Endothelial cell of umbilical vein (primary cell): ENCODE results near the gene HMGXB4. TPM values are rescaled to one million over a fixed set of nuclear protein-coding genes. Genes with fewer than 3 reads are reported as not detected.

Source experiments
- BruUV-seq: library from RNA; stranded (reverse); fragments of 400-500 nt; replicated peaks from 2 replicates; lab custom pipeline; 2021; lab: Mats Ljungman, UMichigan
- CTCF ChIA-PET: fragments of 300-600, 350-600 bp; sonication (Branson Sonifier 250); formaldehyde crosslinking; loops from one replicate; lab custom pipeline; 2021; ENCODE audit warnings: antibody characterized with exemption, inconsistent platforms; lab: Charles Lee
- POLR2A ChIA-PET: fragments of 300-600, 350-600 bp; sonication (Branson Sonifier 250); formaldehyde crosslinking; loops from one replicate; lab custom pipeline; 2021; ENCODE audit warnings: antibody characterized with exemption, inconsistent platforms; lab: Charles Lee
- DNase-seq: peaks from one replicate; pipeline ENCODE4 v3.0.0-alpha.2; 2011; ENCODE audit warnings: low read depth, low spot score
- FAIRE-seq: peaks from 2 replicates; lab custom pipeline; 2011; peaks lifted over from hg19 to GRCh38; lab: Jason Lieb, UNC
- H2AFZ ChIP-seq: 2 replicates; pipeline ENCODE4 v1.6.0; 2012; ENCODE audit warnings: low read depth, low read length, control low read depth, inconsistent platforms
- H3K27ac ChIP-seq: 2 replicates; pipeline ENCODE4 v1.5.1; 2011; ENCODE audit warnings: low read depth, mild to moderate bottlenecking, control low read depth, low read length, moderate library complexity; ENCODE audit not compliant: insufficient read depth
- H3K27me3 ChIP-seq, 2 experiments: 2 replicates each; pipeline versions ENCODE4 v1.6.0 to v1.6.1; 2011; ENCODE audit warnings: low read length in 2 of 2, mixed read lengths in 1 of 2; ENCODE audit not compliant: control insufficient read depth in 2 of 2, insufficient read depth in 2 of 2
- H3K36me3 ChIP-seq, 2 experiments: 2 replicates in 1 of 2; 3 replicates in 1 of 2; pipeline ENCODE4 v1.5.1; 2011; ENCODE audit warnings: low read length in 2 of 2, mild to moderate bottlenecking in 1 of 2, moderate library complexity in 1 of 2; ENCODE audit not compliant: control insufficient read depth in 2 of 2, insufficient read depth in 2 of 2; ENCODE audit errors: extremely low read depth in 1 of 2
- H3K4me1 ChIP-seq: 3 replicates; pipeline ENCODE4 v1.5.1; 2011; ENCODE audit warnings: mild to moderate bottlenecking, low read length; ENCODE audit not compliant: control insufficient read depth, insufficient read depth; ENCODE audit errors: extremely low read depth
- H3K4me2 ChIP-seq: 2 replicates; pipeline ENCODE4 v1.6.1; 2011; ENCODE audit warnings: low read length, control low read depth, mixed read lengths; ENCODE audit not compliant: insufficient read depth
- H3K4me3 ChIP-seq, 3 experiments: fragments of 200-600 bp in 1 of 3; sonication (generic), shearing (Covaris generic) in 1 of 3; replicated peaks in 1 of 3; 2 replicates each; pipeline ENCODE4 v1.5.1; 2011 to 2016; ENCODE audit warnings: control low read depth in 3 of 3, low read length in 3 of 3, mild to moderate bottlenecking in 2 of 3, inconsistent platforms in 1 of 3, low read depth in 1 of 3, moderate library complexity in 1 of 3; ENCODE audit not compliant: insufficient read depth in 1 of 3
- H3K79me2 ChIP-seq: 2 replicates; pipeline ENCODE4 v1.6.0; 2012; ENCODE audit warnings: low read length, inconsistent platforms; ENCODE audit not compliant: control insufficient read depth, insufficient read depth
- H3K9ac ChIP-seq: replicated peaks from 2 replicates; pipeline ENCODE3; 2011; ENCODE audit warnings: low read length, control low read depth; ENCODE audit not compliant: insufficient read depth; ENCODE audit errors: extremely low read depth
- H3K9me1 ChIP-seq: replicated peaks from 3 replicates; pipeline ENCODE4 v1.6.0; 2011; ENCODE audit warnings: mild to moderate bottlenecking, low read length; ENCODE audit not compliant: control insufficient read depth, insufficient read depth; ENCODE audit errors: extremely low read depth
- H3K9me3 ChIP-seq: replicated peaks from 2 replicates; pipeline ENCODE4 v1.5.1; 2012; ENCODE audit warnings: low read length, inconsistent platforms; ENCODE audit not compliant: control insufficient read depth, insufficient read depth
- H4K20me1 ChIP-seq: replicated peaks from 2 replicates; pipeline ENCODE3; 2011; ENCODE audit warnings: mild to moderate bottlenecking, low read length; ENCODE audit not compliant: control insufficient read depth, insufficient read depth; ENCODE audit errors: extremely low read depth
- CTCF ChIP-seq, 2 donors: IDR thresholded peaks; 1 replicate in 1 of 2; 2 replicates in 1 of 2; pipeline ENCODE4 v1.5.1; 2011; ENCODE audit warnings: low read length in 2 of 2, mild to moderate bottlenecking in 2 of 2, moderate library complexity in 2 of 2, control low read depth in 1 of 2, inconsistent platforms in 1 of 2, low read depth in 1 of 2; ENCODE audit not compliant: insufficient read depth in 1 of 2; ENCODE audit errors: extremely low read depth in 1 of 2
- EZH2 ChIP-seq: IDR thresholded peaks from 2 replicates; pipeline ENCODE4 v1.6.1; 2012; ENCODE audit warnings: borderline replicate concordance, low read depth, mild to moderate bottlenecking, moderate library complexity, low read length, inconsistent platforms; ENCODE audit not compliant: severe bottlenecking
- FOS ChIP-seq: IDR thresholded peaks from 2 replicates; pipeline ENCODE4 v1.6.1; 2011; ENCODE audit warnings: mild to moderate bottlenecking, low read length, moderate library complexity, borderline replicate concordance; ENCODE audit not compliant: insufficient read depth
- GATA2 ChIP-seq: IDR thresholded peaks from 2 replicates; pipeline ENCODE4 v1.7.0; 2011; ENCODE audit warnings: low read depth, mild to moderate bottlenecking, moderate library complexity, mixed read lengths, low read length; ENCODE audit not compliant: insufficient read length, insufficient read depth
- JUN ChIP-seq: IDR thresholded peaks from 2 replicates; pipeline ENCODE4 v1.6.1; 2011; ENCODE audit warnings: borderline replicate concordance, low read depth; ENCODE audit not compliant: insufficient read length, insufficient read depth
- MAX ChIP-seq: IDR thresholded peaks from 2 replicates; pipeline ENCODE4 v1.6.1; 2011; ENCODE audit not compliant: insufficient read depth, insufficient read length
- MYC ChIP-seq: IDR thresholded peaks from one replicate; pipeline ENCODE4 v1.6.1; 2011; ENCODE audit warnings: mild to moderate bottlenecking, low read depth, low read length
- POLR2A ChIP-seq: IDR thresholded peaks from 2 replicates; pipeline ENCODE4 v1.6.1; 2012; ENCODE audit warnings: low read depth, mild to moderate bottlenecking, control low read depth, low read length
- POLR2AphosphoS5 ChIP-seq: IDR thresholded peaks from 2 replicates; pipeline ENCODE4 v1.6.1; 2012; ENCODE audit warnings: low read depth, mild to moderate bottlenecking, control low read depth, low read length, moderate library complexity; ENCODE audit not compliant: insufficient read depth
- dilution Hi-C: fragments of 300-500 bp; cut with MboI; formaldehyde crosslinking; loops from one replicate; pipeline ENCODE4 v1.15.0; 2019; ENCODE audit warnings: low sequenced_read_pairs; ENCODE audit not compliant: extremely low pct_ligation_motif_present
- intact Hi-C: fragments of 100-400 bp; cut with micrococcal nuclease; formaldehyde crosslinking; loops from one replicate; pipeline ENCODE4 v1.10.0; 2022
- polyA plus RNA-seq, 4 experiments: library from polyadenylated mRNA; depleted of rRNA in 3 of 4; stranded (reverse) in 3 of 4; unstranded in 1 of 4; fragments of >200 nt; gene quantifications; 2 replicates each; pipeline versions ENCODE4 v1.2.1 to v1.2.3, GENCODE V29; 2011 to 2012; ENCODE audit warnings: missing spikeins in 1 of 4
- total RNA-seq: library from RNA; stranded (reverse); gene quantifications from 2 replicates; pipeline ENCODE4 v1.2.3, GENCODE V29; 2021

Gene HMGXB4
- total and polyA plus RNA-seq, 2 donors (not counting 3 experiments of a cell fraction or from before 2014, with no cell fraction given) = 12.2 to 30.5 TPM

GRCh38 chr22:35328472-35328885 is 71.2 kb downstream of the HMGXB4 start:
- Histone ChIP-seq H4K20me1 (no peaks in the 10 kb centered on the region), H3K36me3 (peaks cover 2 to 41% of the 10 kb centered on the region in 2 experiments), H3K79me2 (no peaks in the 10 kb centered on the region), H3K4me1 (peaks cover 20% of the 10 kb centered on the region), H2AFZ (no peak overlapping the region), H3K9me1 (no peaks in the 10 kb centered on the region), H3K27me3 (no peaks in the 10 kb centered on the region), H3K4me2 (no peak overlapping the region), H3K27ac (no peak overlapping the region), H3K4me3 (no peak overlapping the region), H3K9ac (no peak overlapping the region), H3K9me3 (no peaks in the 10 kb centered on the region)
- DNase-seq (peak; percentile 40), FAIRE-seq (no peak)
- BruUV-seq = no TSS peak
- dilution Hi-C loops = no loop called here
- TF ChIP-seq MAX (no peak), POLR2AphosphoS5 (no peak), CTCF (IDR thresholded peaks at IDR 0.05; ENCODE audit: extremely low read depth in 1 of 2, insufficient read depth in 1 of 2, low read depth in 1 of 2, low read length in 2 of 2) (no peak), GATA2 (no peak), MYC (no peak), EZH2 (no peak), FOS (no peak), JUN (no peak), POLR2A (no peak)
- ChIA-PET POLR2A (interaction anchor here (1.1 kb wide), 1 partner anchor 29 kb away, joined by 3 read pairs; the partner anchor contains the start of gene TOM1), CTCF (interaction anchor here (1.1 to 3.8 kb wide), 3 partner anchors 15 to 29 kb away, joined by 3 to 17 read pairs (median 4); partner anchors contain the start of gene TOM1)
- intact Hi-C loops = no loop called here
